CD4-positive, alpha-beta memory T cell (primary cell): ENCODE data around the gene DPPA2. TPM values are rescaled to one million over a fixed set of nuclear protein-coding genes. Genes with fewer than 3 reads are reported as not detected.

ENCODE experiments used
- CTCF ChIA-PET: fragments of 350-600 bp; sonication (Branson Sonifier 250); formaldehyde crosslinking; loops from one replicate; lab custom pipeline; 2021; ENCODE audit warnings: inconsistent platforms; ENCODE audit not compliant: partially characterized antibody; lab: Charles Lee
- POLR2A ChIA-PET: fragments of 350-600 bp; sonication (Branson Sonifier 250); formaldehyde crosslinking; loops from one replicate; lab custom pipeline; 2021; ENCODE audit not compliant: partially characterized antibody; lab: Charles Lee
- DNase-seq, 5 donors: peaks; one replicate each; pipeline versions ENCODE4 v3.0.0 to v3.0.0-alpha.2; 2020 to 2022; ENCODE audit warnings: mixed read lengths in 1 of 5
- H3K27ac ChIP-seq: one replicate; pipeline ENCODE4 v1.7.0; 2013; ENCODE audit warnings: low read depth, low read length
- H3K27me3 ChIP-seq: 2 replicates; pipeline ENCODE4 v1.7.0; 2013; ENCODE audit warnings: mild to moderate bottlenecking, low read length, moderate library complexity; ENCODE audit not compliant: insufficient read depth
- H3K36me3 ChIP-seq: 2 replicates; pipeline ENCODE4 v1.7.0; 2013; ENCODE audit warnings: mild to moderate bottlenecking, low read length, moderate library complexity; ENCODE audit not compliant: insufficient read depth
- H3K4me1 ChIP-seq: 2 replicates; pipeline ENCODE4 v1.7.0; 2013; ENCODE audit warnings: mild to moderate bottlenecking, low read length, moderate library complexity; ENCODE audit not compliant: insufficient read depth
- H3K4me3 ChIP-seq, 2 donors: one replicate each; pipeline ENCODE4 v1.7.0; 2013; ENCODE audit warnings: low read length in 2 of 2, mild to moderate bottlenecking in 1 of 2
- H3K9me3 ChIP-seq, 2 donors: one replicate each; pipeline ENCODE4 v1.7.0; 2013; ENCODE audit warnings: low read length in 2 of 2, control low read depth in 1 of 2; ENCODE audit not compliant: control insufficient read depth in 1 of 2
- H3K27ac Mint-ChIP-seq, 7 donors: one replicate each; pipeline ENCODE4 v1.8.0; 2020 to 2021; ENCODE audit warnings: mixed read lengths in 7 of 7, mild to moderate bottlenecking in 6 of 7, inconsistent platforms in 3 of 7, moderate library complexity in 3 of 7
- H3K27me3 Mint-ChIP-seq, 2 donors: one replicate each; pipeline ENCODE4 v1.8.0; 2020 to 2021; ENCODE audit warnings: mixed read lengths in 2 of 2
- H3K36me3 Mint-ChIP-seq, 2 donors: one replicate each; pipeline ENCODE4 v1.8.0; 2020 to 2021; ENCODE audit warnings: mixed read lengths in 2 of 2, inconsistent platforms in 1 of 2, mild to moderate bottlenecking in 1 of 2
- H3K4me1 Mint-ChIP-seq, 4 donors: one replicate each; pipeline ENCODE4 v1.8.0; 2020 to 2021; ENCODE audit warnings: mixed read lengths in 4 of 4, mild to moderate bottlenecking in 1 of 4
- H3K4me3 Mint-ChIP-seq, 8 donors: one replicate each; pipeline ENCODE4 v1.8.0; 2020 to 2021; ENCODE audit warnings: mixed read lengths in 8 of 8, mild to moderate bottlenecking in 7 of 8, moderate library complexity in 6 of 8, inconsistent platforms in 3 of 8
- H3K9me3 Mint-ChIP-seq, 8 donors: one replicate each; pipeline ENCODE4 v1.8.0; 2020 to 2021; ENCODE audit warnings: mixed read lengths in 8 of 8, mild to moderate bottlenecking in 5 of 8, inconsistent platforms in 3 of 8, moderate library complexity in 1 of 8
- intact Hi-C: fragments of 100-400 bp; cut with micrococcal nuclease; formaldehyde crosslinking; loops from one replicate; pipeline ENCODE4 v1.15.1; 2023
- polyA plus RNA-seq, 2 donors: library from polyadenylated mRNA; unstranded; fragments of 300-500 nt; fragmentation: Illumina TruSeq; gene quantifications; one replicate each; pipeline ENCODE4 v1.2.3, GENCODE V29; 2021
- total RNA-seq, 2 experiments: library from RNA; stranded (reverse); gene quantifications; one replicate each; pipeline ENCODE4 v1.2.3, GENCODE V29; 2021

DPPA2 gene
- total and polyA plus RNA-seq, 4 experiments from 2014 or later: not detected

DNA sequence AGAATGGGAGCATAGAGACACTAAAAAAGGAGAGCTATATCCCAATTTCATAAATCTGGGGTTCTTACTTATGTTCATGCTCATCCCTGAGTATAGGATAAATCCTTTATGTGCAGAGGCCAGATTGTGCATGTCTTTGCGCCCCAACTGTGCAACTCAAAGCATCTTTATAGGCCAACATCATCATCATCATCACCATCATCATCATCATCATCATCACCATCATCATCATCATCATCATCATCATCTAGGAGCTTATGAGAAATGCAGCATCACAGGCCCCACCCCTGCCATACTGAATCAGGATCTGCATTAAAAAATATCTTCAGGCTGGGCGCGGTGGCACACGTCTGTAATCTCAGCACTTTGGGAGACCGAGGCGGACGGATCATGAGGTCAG lies 45.5 kb downstream of the DPPA2 start:
- ChIA-PET POLR2A (no interaction called here), CTCF (no interaction called here)
- H3K36me3 Mint-ChIP-seq: no peaks in the 10 kb centered on the region
- intact Hi-C loops: no loop called here
- Histone ChIP-seq H3K27ac (no peak overlapping the region), H3K4me1 (no peaks in the 10 kb centered on the region), H3K9me3 (no peaks in the 10 kb centered on the region), H3K4me3 (no peak overlapping the region), H3K27me3 (no peaks in the 10 kb centered on the region), H3K36me3 (no peaks in the 10 kb centered on the region)
- no peak overlapping the region for H3K4me3 Mint-ChIP-seq
- no peaks in the 10 kb centered on the region for H3K9me3 Mint-ChIP-seq
- H3K27ac Mint-ChIP-seq: peak overlapping the region in 1 of 7 donors; percentile 21
- H3K4me1 Mint-ChIP-seq: no peaks in the 10 kb centered on the region
- H3K27me3 Mint-ChIP-seq: peaks cover 0 to 1% of the 10 kb centered on the region in 2 donors
- no peak for DNase-seq

DNA sequence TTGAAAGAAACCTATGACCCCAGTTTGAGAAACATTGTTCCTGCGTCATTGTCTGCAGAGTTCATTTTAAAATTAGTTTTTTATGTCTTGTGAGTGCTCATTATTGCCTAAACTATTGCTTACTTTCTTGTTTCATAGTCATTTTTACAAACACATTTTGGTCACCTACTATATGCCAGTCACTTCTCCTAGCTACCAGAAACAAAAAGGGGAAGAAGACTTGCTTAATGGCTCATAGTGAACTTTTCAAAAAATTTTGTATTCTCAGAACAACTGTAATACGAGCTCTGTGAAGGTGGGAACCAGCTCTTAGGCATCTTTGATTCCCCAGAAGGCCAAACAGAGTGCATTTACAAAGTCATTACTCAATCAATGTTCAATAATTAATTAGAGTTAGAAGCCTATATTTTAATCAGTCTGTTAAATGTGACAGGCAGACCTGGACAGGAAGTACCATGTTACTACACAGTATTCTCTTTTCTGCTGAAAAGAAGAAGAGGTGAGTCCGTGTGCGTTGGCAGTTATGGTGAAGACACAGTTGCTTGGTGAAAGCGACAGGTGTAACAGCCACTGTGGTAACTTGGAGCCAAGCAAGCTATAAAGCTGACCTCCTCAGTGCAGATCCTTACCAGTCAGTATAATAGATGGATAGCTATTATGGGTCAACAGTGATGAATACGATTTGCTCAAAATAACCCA lies 46.6 kb downstream of the DPPA2 start:
- no peak overlapping the region for H3K4me3 ChIP-seq
- H3K27ac ChIP-seq: no peak overlapping the region
- no peaks in the 10 kb centered on the region for H3K4me1 ChIP-seq
- no peaks in the 10 kb centered on the region for H3K36me3 Mint-ChIP-seq
- H3K4me1 Mint-ChIP-seq: no peaks in the 10 kb centered on the region
- intact Hi-C loops: no loop called here
- H3K36me3 ChIP-seq: no peaks in the 10 kb centered on the region
- no peak for DNase-seq
- no peaks in the 10 kb centered on the region for H3K27me3 ChIP-seq
- H3K4me3 Mint-ChIP-seq: no peak overlapping the region
- CTCF ChIA-PET: no interaction called here
- H3K9me3 ChIP-seq: no peaks in the 10 kb centered on the region
- POLR2A ChIA-PET: no interaction called here
- H3K9me3 Mint-ChIP-seq: no peaks in the 10 kb centered on the region
- peaks cover 0 to 1% of the 10 kb centered on the region in 2 donors for H3K27me3 Mint-ChIP-seq
- H3K27ac Mint-ChIP-seq: no peak overlapping the region

DNA sequence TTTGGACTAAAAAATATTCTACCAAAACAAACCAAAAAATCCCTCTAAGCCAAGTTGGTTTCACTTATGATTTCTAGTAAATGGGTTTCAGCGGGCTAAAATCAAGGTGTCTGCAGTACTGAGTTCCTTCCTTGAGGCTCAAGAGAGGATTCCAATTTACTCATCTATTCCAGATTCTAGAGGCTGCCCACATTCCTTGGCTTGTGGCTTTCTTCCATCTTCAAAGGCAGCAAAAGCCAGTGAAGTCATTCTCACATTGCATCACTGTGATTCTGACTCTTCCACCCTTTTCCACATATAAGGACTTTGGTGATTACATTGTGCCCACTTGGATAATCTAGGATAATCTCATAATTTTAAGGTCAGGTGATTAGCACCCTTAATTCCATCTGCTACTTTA lies 48.1 kb downstream of the DPPA2 start:
- no peak overlapping the region for H3K4me3 Mint-ChIP-seq
- no peak overlapping the region for H3K4me3 ChIP-seq
- peaks cover 0 to 2% (median 0%) of the 10 kb centered on the region in 8 donors for H3K9me3 Mint-ChIP-seq
- H3K9me3 ChIP-seq: no peaks in the 10 kb centered on the region
- H3K4me1 ChIP-seq: no peaks in the 10 kb centered on the region
- no peaks in the 10 kb centered on the region for H3K27me3 ChIP-seq
- POLR2A ChIA-PET: no interaction called here
- CTCF ChIA-PET: no interaction called here
- no peak overlapping the region for H3K27ac Mint-ChIP-seq
- no peaks in the 10 kb centered on the region for H3K4me1 Mint-ChIP-seq
- DNase-seq: no peak
- no peak overlapping the region for H3K27ac ChIP-seq
- no peaks in the 10 kb centered on the region for H3K36me3 ChIP-seq
- no peaks in the 10 kb centered on the region for H3K27me3 Mint-ChIP-seq
- no peaks in the 10 kb centered on the region for H3K36me3 Mint-ChIP-seq
- intact Hi-C loops: no loop called here

DNA sequence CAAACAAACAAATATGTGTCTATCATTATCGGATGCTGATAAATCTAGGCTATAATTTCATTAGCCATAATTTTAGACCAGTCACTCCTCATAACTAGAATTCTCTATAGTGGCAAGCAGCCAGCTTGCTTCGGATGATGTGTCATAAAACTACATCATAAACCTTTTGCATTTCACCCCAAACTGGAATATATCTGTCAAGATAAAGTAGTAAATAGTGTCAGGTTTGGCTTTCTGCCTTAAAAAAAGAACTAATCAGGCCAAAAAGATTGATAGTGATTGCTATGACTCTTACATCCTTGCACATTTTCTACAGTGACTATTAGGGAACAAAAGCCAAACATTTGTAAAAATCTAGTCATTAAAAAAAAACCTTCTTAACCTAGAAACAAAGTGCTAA lies 51.0 kb downstream of the DPPA2 start:
- Histone ChIP-seq H3K9me3 (no peaks in the 10 kb centered on the region), H3K27me3 (no peaks in the 10 kb centered on the region), H3K36me3 (no peaks in the 10 kb centered on the region), H3K4me1 (no peaks in the 10 kb centered on the region), H3K4me3 (no peak overlapping the region), H3K27ac (no peak overlapping the region)
- Mint-ChIP-seq H3K9me3 (peaks cover 0 to 2% (median 0%) of the 10 kb centered on the region in 8 donors), H3K27ac (no peak overlapping the region), H3K4me1 (no peaks in the 10 kb centered on the region), H3K4me3 (no peak overlapping the region), H3K36me3 (no peaks in the 10 kb centered on the region), H3K27me3 (peaks cover 0 to 2% of the 10 kb centered on the region in 2 donors)
- ChIA-PET POLR2A (no interaction called here), CTCF (no interaction called here)
- DNase-seq: no peak
- intact Hi-C loops: no loop called here

DNA sequence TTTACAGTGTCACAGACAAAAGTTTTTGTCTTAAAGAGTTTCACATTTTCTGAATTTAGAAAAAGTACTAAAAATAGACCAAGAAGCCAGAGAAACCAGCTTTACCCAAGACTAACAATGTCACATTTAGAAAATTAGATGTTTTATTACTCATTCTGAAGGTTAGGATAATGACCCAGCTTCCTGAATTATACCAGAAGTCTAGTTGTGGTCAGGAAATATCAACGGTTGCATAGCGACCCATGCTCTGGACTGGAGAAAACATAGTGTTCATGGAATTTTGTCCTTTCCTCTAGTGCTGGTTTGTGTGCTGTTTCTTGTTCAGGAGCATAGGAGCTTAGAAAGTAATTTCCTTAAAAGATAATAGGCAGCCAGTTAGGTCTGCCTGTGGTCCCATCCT lies 59.0 kb downstream of the DPPA2 start:
- H3K27ac Mint-ChIP-seq: no peak overlapping the region
- peaks cover 0 to 2% (median 0%) of the 10 kb centered on the region in 8 donors for H3K9me3 Mint-ChIP-seq
- H3K4me1 ChIP-seq: no peaks in the 10 kb centered on the region
- no peaks in the 10 kb centered on the region for H3K36me3 Mint-ChIP-seq
- no peaks in the 10 kb centered on the region for H3K9me3 ChIP-seq
- H3K4me3 ChIP-seq: no peak overlapping the region
- no peak overlapping the region for H3K4me3 Mint-ChIP-seq
- no peaks in the 10 kb centered on the region for H3K27me3 ChIP-seq
- intact Hi-C loops: no loop called here
- H3K4me1 Mint-ChIP-seq: no peaks in the 10 kb centered on the region
- H3K36me3 ChIP-seq: no peaks in the 10 kb centered on the region
- no peak for DNase-seq
- H3K27me3 Mint-ChIP-seq: peaks cover 1 to 2% of the 10 kb centered on the region in 2 donors
- CTCF ChIA-PET: no interaction called here
- POLR2A ChIA-PET: no interaction called here
- no peak overlapping the region for H3K27ac ChIP-seq

- Histone ChIP-seq H3K36me3 (no peaks in the 10 kb centered on the region), H3K9me3 (no peaks in the 10 kb centered on the region), H3K4me1 (no peaks in the 10 kb centered on the region), H3K4me3 (no peak overlapping the region), H3K27me3 (no peaks in the 10 kb centered on the region), H3K27ac (no peak overlapping the region)
- no peaks in the 10 kb centered on the region for H3K36me3 Mint-ChIP-seq
- H3K27ac Mint-ChIP-seq: no peak overlapping the region
- H3K9me3 Mint-ChIP-seq: peaks cover 0 to 5% (median 0%) of the 10 kb centered on the region in 8 donors
- POLR2A ChIA-PET: no interaction called here
- DNase-seq: no peak
- H3K4me3 Mint-ChIP-seq: no peak overlapping the region
- peaks cover 1 to 6% of the 10 kb centered on the region in 2 donors for H3K27me3 Mint-ChIP-seq
- intact Hi-C loops: no loop called here
- CTCF ChIA-PET: no interaction called here
- H3K4me1 Mint-ChIP-seq: no peaks in the 10 kb centered on the region
Measured at GRCh38 chr3:109254770-109255169, 61.5 kb downstream of the DPPA2 start.

- H3K9me3 ChIP-seq: no peaks in the 10 kb centered on the region
- POLR2A ChIA-PET: no interaction called here
- H3K4me3 ChIP-seq: no peak overlapping the region
- Mint-ChIP-seq H3K9me3 (peaks cover 0 to 5% (median 0%) of the 10 kb centered on the region in 8 donors), H3K4me3 (no peak overlapping the region), H3K4me1 (no peaks in the 10 kb centered on the region), H3K27me3 (peaks cover 1 to 4% of the 10 kb centered on the region in 2 donors), H3K27ac (no peak overlapping the region), H3K36me3 (no peaks in the 10 kb centered on the region)
- H3K36me3 ChIP-seq: no peaks in the 10 kb centered on the region
- H3K4me1 ChIP-seq: no peaks in the 10 kb centered on the region
- no peaks in the 10 kb centered on the region for H3K27me3 ChIP-seq
- CTCF ChIA-PET: no interaction called here
- no peak overlapping the region for H3K27ac ChIP-seq
- intact Hi-C loops: no loop called here
- DNase-seq: no peak
Measured at GRCh38 chr3:109252641-109253040, 63.7 kb downstream of the DPPA2 start.
